ENCODE results near the gene GATAD2B.

The GATAD2B gene

DNA sequence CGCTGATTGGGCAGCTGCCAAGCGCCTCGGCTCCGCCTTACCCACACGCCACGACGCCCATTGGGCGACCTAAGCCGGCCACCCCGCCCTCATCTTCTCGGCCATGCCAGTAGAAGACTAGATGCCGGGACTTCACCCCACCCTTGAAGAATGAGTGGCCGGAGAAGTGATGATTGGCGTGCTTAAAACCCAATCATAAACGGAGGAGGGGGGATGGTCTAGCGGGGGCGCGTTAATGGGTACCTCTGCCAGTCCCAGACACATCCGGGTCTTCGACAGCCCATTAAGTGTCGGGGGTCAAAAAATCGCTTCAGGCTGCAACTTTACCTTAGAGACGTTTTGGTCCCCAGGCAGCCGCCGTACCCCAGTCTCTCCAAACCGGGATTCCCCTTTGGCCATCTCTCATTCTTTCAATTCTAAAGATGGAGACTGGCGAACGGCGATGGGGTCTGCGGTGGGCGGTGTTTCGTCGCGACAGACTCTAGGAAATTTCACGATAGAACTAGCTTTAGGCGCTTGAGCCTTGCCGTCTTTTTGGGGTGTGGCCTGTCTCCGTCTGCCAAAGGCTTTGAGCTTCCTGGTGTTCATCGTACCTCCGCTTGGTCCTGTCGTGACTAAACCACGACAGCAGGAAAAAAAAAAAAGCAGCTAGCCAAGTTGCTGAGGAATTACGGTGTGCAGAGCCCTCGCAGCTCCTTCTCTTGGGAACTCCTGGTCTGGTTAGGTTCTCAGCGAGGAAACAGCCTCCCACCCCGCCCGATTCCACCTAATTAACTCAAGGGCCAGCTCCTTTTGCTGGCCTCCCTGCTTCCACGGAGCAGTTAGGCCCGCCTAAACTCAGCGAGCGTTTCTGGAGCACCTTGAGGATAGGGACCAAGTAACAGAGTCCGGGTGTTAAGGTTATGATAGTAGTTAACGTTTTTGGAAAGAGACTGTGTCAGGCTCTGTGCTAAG, at the start of gene GATAD2B:
Gene GATAD2B, minus strand, starts transcription at position 1 of the 954 bp plus-strand sequence. CDS start 94,625 bp downstream, outside the sequence.
- no peak for TF ChIP-seq CTCF (IDR thresholded peaks at IDR 0.05; ENCODE audit: extremely low read depth, missing control alignments)
- DNase-seq (ENCODE audit: low spot score) = peak; percentile 98

DNA sequence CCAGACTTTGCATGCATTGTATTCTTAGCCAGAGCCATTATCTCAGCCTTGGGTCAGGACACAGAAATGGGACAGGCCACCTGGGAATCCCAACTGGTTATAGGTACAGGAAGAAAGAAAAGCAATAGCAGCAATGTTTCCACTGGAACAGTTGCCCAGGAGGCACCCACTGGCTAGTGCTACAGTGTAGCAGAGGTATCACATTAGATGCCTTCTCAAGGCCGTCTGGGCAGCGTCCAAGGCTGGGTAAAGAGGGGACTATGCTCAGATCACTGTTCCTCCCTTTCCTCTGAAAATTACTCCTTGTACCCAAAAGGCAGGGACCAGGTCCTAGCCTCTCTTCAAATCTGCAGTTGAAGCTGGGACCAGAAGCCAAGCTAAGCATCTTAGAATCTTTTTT, 47.6 kb upstream of the GATAD2B start:
- no peak for DNase-seq (ENCODE audit: low spot score)
- TF ChIP-seq CTCF (IDR thresholded peaks at IDR 0.05; ENCODE audit: extremely low read depth, missing control alignments) = no peak

DNA sequence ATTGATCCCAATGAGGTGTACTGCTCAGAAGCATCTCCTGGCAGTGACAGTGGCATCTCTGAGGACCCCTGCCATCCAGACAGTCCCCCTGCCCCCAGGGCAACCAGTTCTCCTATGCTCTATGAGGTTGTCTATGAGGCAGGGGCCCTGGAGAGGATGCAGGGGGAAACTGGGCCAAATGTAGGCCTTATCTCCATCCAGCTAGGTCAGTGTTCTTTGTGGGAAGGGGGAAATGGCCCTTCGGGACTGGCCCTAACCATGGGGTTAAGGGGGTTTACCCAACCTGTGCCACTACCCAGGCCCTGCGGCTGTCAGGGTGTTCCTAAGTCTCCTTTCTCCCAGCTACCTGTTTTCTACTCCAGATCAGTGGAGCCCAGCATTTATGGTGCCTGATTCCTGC, 46.2 kb upstream of the GATAD2B start:
- TF ChIP-seq CTCF (IDR thresholded peaks at IDR 0.05; ENCODE audit: extremely low read depth, missing control alignments) = no peak
- DNase-seq (ENCODE audit: low spot score) = no peak

DNA sequence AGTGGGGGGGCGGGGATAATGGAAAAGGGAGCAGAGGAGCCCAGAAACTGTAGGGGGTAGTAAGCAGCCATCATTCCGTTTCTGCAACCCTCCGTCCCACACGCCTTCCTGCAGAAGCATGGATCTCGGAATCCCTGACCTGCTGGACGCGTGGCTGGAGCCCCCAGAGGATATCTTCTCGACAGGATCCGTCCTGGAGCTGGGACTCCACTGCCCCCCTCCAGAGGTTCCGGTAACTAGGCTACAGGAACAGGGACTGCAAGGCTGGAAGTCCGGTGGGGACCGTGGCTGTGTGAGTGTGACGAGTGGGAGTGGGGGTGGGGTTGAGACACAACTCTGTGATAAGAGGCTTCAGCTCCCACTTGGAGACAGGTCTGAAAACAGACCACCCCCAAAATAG, 45.6 kb upstream of the GATAD2B start:
- DNase-seq (ENCODE audit: low spot score) = no peak
- no peak for TF ChIP-seq CTCF (IDR thresholded peaks at IDR 0.05; ENCODE audit: extremely low read depth, missing control alignments)

DNA sequence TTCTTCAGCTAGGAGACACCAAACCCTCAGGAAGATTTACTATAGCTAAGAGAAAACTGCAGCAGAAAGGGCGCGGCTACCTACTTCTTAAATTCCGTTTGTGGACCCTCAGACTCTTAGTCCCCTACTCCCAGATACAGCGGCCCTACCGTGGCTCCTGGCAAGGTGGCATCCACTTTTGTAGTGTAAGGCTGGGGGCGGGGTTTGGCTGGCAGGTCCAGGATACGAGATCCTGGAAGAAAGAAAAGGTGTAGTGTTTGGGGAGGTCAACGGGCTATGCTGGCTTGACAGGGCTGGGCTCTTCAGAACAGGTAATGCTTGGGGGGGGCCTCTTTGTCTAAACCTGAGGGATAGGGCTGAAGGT, 45.2 kb upstream of the GATAD2B start:
- no peak for DNase-seq (ENCODE audit: low spot score)
- TF ChIP-seq CTCF (IDR thresholded peaks at IDR 0.05; ENCODE audit: extremely low read depth, missing control alignments) = no peak

DNA sequence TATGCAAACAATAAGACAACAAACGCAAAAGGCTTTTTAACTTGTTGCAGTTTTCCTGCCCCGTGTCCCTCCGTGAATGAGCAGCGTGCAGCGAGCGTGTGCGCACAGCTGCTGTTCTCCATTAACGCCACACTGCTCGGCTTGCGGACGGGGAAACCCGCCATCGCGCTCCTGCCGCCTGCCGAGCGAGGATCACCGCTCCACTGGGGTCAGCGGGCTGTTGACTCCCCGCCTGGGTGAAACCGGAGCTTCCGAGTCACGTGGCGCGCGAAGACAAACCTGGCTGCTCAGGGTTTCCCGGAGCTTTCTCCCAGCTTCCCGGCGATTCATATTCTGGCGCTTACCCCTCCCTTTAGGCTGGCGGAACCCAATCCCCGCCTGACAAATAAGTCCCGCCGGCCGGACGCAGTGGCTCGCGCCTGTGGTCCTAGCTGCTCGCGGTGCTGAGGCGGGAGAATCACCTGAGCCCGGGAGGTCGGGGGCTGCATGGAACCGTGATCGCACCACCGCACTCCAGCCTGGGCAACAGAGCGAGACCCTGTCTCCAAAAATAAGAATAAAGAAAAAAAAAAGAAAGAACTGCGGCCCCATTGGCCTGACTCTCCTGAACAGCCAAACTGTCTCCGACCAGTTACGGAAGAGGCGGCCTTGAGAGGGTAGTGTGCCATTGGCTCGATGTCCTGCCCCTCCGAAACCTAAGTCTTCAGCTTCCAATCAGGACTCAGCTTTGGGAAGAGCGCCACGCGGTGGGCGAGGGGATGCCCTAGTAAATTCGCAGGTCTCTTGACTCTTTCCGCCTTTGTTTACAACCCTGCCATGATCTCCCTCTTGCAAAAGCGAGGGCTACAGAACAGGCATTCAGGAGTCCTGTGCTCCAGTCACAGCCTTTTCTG, 44.6 kb upstream of the GATAD2B start, which contains the start of gene CREB3L4:
Gene CREB3L4, plus strand, starts transcription at position 796 of the 893 bp plus-strand sequence. CDS start 624 bp downstream, outside the sequence.
- peak; percentile 90 for DNase-seq (ENCODE audit: low spot score)
- peak; percentile 35 for TF ChIP-seq CTCF (IDR thresholded peaks at IDR 0.05; ENCODE audit: extremely low read depth, missing control alignments)
